HEK293T (cell line): ENCODE measurements around the gene COMMD3.

ENCODE experiments used
- BHLHE40 ChIP-seq: fragments of 450-650 bp; IDR thresholded peaks from 2 replicates; pipeline ENCODE4 v1.6.1; 2016; ENCODE audit warnings: mild to moderate bottlenecking, moderate library complexity, borderline replicate concordance
- FOXM1 ChIP-seq: fragments of 450-650 bp; IDR thresholded peaks from 2 replicates; pipeline ENCODE4 v1.6.1; 2017; ENCODE audit warnings: mild to moderate bottlenecking, borderline replicate concordance
- LEF1 ChIP-seq: fragments of 450-650 bp; IDR thresholded peaks from 2 replicates; pipeline ENCODE4 v1.6.1; 2017; ENCODE audit warnings: mild to moderate bottlenecking, borderline replicate concordance
- NFRKB ChIP-seq: fragments of 450-650 bp; IDR thresholded peaks from 2 replicates; pipeline ENCODE4 v1.6.1; 2016; ENCODE audit warnings: mild to moderate bottlenecking, moderate library complexity
- PKNOX1 ChIP-seq: fragments of 450-650 bp; IDR thresholded peaks from 2 replicates; pipeline ENCODE4 v1.6.1; 2016
- TARDBP ChIP-seq: fragments of 450-650 bp; IDR thresholded peaks from 2 replicates; pipeline ENCODE4 v1.6.1; 2016
- ZNF384 ChIP-seq: fragments of 450-650 bp; IDR thresholded peaks from 2 replicates; pipeline ENCODE4 v1.6.1; 2016

- TF ChIP-seq LEF1 (no peak), FOXM1 (no peak), TARDBP (no peak), ZNF384 (no peak), BHLHE40 (no peak), NFRKB (no peak), PKNOX1 (no peak)
Observed at GRCh38 chr10:22285130-22285529, 31.1 kb upstream of the COMMD3 start.
